Measurements from ENCODE around the gene PKIB.

The PKIB gene

DNA sequence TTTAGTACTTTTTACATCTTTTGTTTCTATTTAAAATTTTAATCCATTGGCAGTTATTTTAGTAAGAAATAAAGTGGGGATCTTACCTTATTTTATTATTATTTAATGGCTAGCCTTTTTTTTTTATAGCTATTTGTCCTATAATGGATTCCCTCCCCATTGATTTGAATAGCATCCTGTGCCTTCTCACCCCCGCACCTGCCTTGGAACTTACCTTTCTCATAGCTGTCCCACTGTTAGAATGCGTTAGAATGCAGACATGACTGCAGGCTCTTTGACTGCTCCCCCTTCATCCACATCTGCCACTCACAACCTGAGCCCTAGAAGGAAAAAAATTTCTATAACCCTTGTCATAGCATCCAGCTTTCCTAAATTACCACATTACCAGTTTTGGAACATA, 9.1 kb downstream of the PKIB start:
- ATAC-seq (ENCODE audit: insufficient read depth, low read depth) (no peak), DNase-seq (no peak)
- H3K4me1 ChIP-seq (ENCODE audit: insufficient read depth, low read length): no peaks in the 10 kb centered on the region
- H3K27me3 ChIP-seq (ENCODE audit: insufficient read depth, low read length, poor library complexity): no peaks in the 10 kb centered on the region
- no peak overlapping the region for H2AFZ ChIP-seq (ENCODE audit: low read depth, low read length)
- TF ChIP-seq CTCF (IDR thresholded peaks at IDR 0.05; ENCODE audit: borderline replicate concordance, extremely low read depth, low read length, poor library complexity, severe bottlenecking) (no peak), EZH2 (IDR thresholded peaks at IDR 0.05; ENCODE audit: borderline replicate concordance, low read depth, low read length, severe bottlenecking) (no peak)
- no peaks in the 10 kb centered on the region for H3K79me2 ChIP-seq (ENCODE audit: insufficient read depth, low read length)
- H3K9ac ChIP-seq (ENCODE audit: low read depth, low read length): no peak overlapping the region
- H4K20me1 ChIP-seq (ENCODE audit: insufficient read depth, low read length): no peaks in the 10 kb centered on the region
- H3K4me2 ChIP-seq (ENCODE audit: insufficient read depth, low read length): no peak overlapping the region
- no peak overlapping the region for H3K4me3 ChIP-seq (ENCODE audit: low read depth in 1 of 2, low read length in 2 of 2)
- H3K36me3 ChIP-seq (ENCODE audit: insufficient read depth, low read length): no peaks in the 10 kb centered on the region
- no peaks in the 10 kb centered on the region for H3K9me3 ChIP-seq (ENCODE audit: insufficient read depth, low read length, severe bottlenecking)
- H3K27ac ChIP-seq (ENCODE audit: low read length): no peak overlapping the region

GRCh38 chr6:122620428-122620827, 10.2 kb downstream of the PKIB start:
- Histone ChIP-seq H3K27me3 (ENCODE audit: insufficient read depth, low read length, poor library complexity) (no peaks in the 10 kb centered on the region), H3K9me3 (ENCODE audit: insufficient read depth, low read length, severe bottlenecking) (no peaks in the 10 kb centered on the region), H3K79me2 (ENCODE audit: insufficient read depth, low read length) (no peaks in the 10 kb centered on the region), H3K4me1 (ENCODE audit: insufficient read depth, low read length) (no peaks in the 10 kb centered on the region), H3K27ac (ENCODE audit: low read length) (no peak overlapping the region), H3K9ac (ENCODE audit: low read depth, low read length) (no peak overlapping the region), H3K4me2 (ENCODE audit: insufficient read depth, low read length) (no peak overlapping the region), H4K20me1 (ENCODE audit: insufficient read depth, low read length) (no peaks in the 10 kb centered on the region), H3K36me3 (ENCODE audit: insufficient read depth, low read length) (no peaks in the 10 kb centered on the region), H3K4me3 (ENCODE audit: low read depth in 1 of 2, low read length in 2 of 2) (no peak overlapping the region), H2AFZ (ENCODE audit: low read depth, low read length) (no peak overlapping the region)
- ATAC-seq (ENCODE audit: insufficient read depth, low read depth) (no peak), DNase-seq (no peak)
- TF ChIP-seq EZH2 (IDR thresholded peaks at IDR 0.05; ENCODE audit: borderline replicate concordance, low read depth, low read length, severe bottlenecking) (no peak), CTCF (IDR thresholded peaks at IDR 0.05; ENCODE audit: borderline replicate concordance, extremely low read depth, low read length, poor library complexity, severe bottlenecking) (no peak)

- H3K36me3 ChIP-seq (ENCODE audit: insufficient read depth, low read length): no peaks in the 10 kb centered on the region
- no peak overlapping the region for H2AFZ ChIP-seq (ENCODE audit: low read depth, low read length)
- H3K27ac ChIP-seq (ENCODE audit: low read length): no peak overlapping the region
- H3K27me3 ChIP-seq (ENCODE audit: insufficient read depth, low read length, poor library complexity): no peaks in the 10 kb centered on the region
- no peaks in the 10 kb centered on the region for H3K79me2 ChIP-seq (ENCODE audit: insufficient read depth, low read length)
- no peak overlapping the region for H3K9ac ChIP-seq (ENCODE audit: low read depth, low read length)
- no peak overlapping the region for H3K4me3 ChIP-seq (ENCODE audit: low read depth in 1 of 2, low read length in 2 of 2)
- DNase-seq (no peak), ATAC-seq (ENCODE audit: insufficient read depth, low read depth) (no peak)
- no peak overlapping the region for H3K4me2 ChIP-seq (ENCODE audit: insufficient read depth, low read length)
- TF ChIP-seq EZH2 (IDR thresholded peaks at IDR 0.05; ENCODE audit: borderline replicate concordance, low read depth, low read length, severe bottlenecking) (no peak), CTCF (IDR thresholded peaks at IDR 0.05; ENCODE audit: borderline replicate concordance, extremely low read depth, low read length, poor library complexity, severe bottlenecking) (no peak)
- H3K9me3 ChIP-seq (ENCODE audit: insufficient read depth, low read length, severe bottlenecking): no peaks in the 10 kb centered on the region
- H3K4me1 ChIP-seq (ENCODE audit: insufficient read depth, low read length): no peaks in the 10 kb centered on the region
- H4K20me1 ChIP-seq (ENCODE audit: insufficient read depth, low read length): no peaks in the 10 kb centered on the region
Measured at GRCh38 chr6:122620902-122621301, 10.7 kb downstream of the PKIB start.

GRCh38 chr6:122621638-122622037, 11.4 kb downstream of the PKIB start:
- Histone ChIP-seq H3K4me2 (ENCODE audit: insufficient read depth, low read length) (no peak overlapping the region), H3K36me3 (ENCODE audit: insufficient read depth, low read length) (no peaks in the 10 kb centered on the region), H3K4me1 (ENCODE audit: insufficient read depth, low read length) (no peaks in the 10 kb centered on the region), H3K27ac (ENCODE audit: low read length) (no peak overlapping the region), H2AFZ (ENCODE audit: low read depth, low read length) (no peak overlapping the region), H4K20me1 (ENCODE audit: insufficient read depth, low read length) (no peaks in the 10 kb centered on the region), H3K79me2 (ENCODE audit: insufficient read depth, low read length) (no peaks in the 10 kb centered on the region), H3K9me3 (ENCODE audit: insufficient read depth, low read length, severe bottlenecking) (no peaks in the 10 kb centered on the region), H3K9ac (ENCODE audit: low read depth, low read length) (no peak overlapping the region), H3K4me3 (ENCODE audit: low read depth in 1 of 2, low read length in 2 of 2) (no peak overlapping the region), H3K27me3 (ENCODE audit: insufficient read depth, low read length, poor library complexity) (no peaks in the 10 kb centered on the region)
- no peak for DNase-seq
- ATAC-seq (ENCODE audit: insufficient read depth, low read depth): no peak
- no peak for TF ChIP-seq CTCF (IDR thresholded peaks at IDR 0.05; ENCODE audit: borderline replicate concordance, extremely low read depth, low read length, poor library complexity, severe bottlenecking)
- no peak for TF ChIP-seq EZH2 (IDR thresholded peaks at IDR 0.05; ENCODE audit: borderline replicate concordance, low read depth, low read length, severe bottlenecking)

All from DND-41 (cell line).